BLaER1 treated with 17β-estradiol and CSF1 and Interleukin-3, amounts not matched to agents 10 nM and 100 nM (cell line): ENCODE measurements around the gene FOXRED1.
A peak's percentile ranks its signal among the peaks of the same experiment; 100 is the strongest.
"Not testable (repeated sequence)": the region's sequence is repeated elsewhere in the genome, so short reads cannot be mapped to it uniquely, and the experiment has no call there.

Source experiments
- H3K27ac ChIP-seq, 11 experiments: shearing (Covaris generic); formaldehyde crosslinking; 2 replicates each; pipeline ENCODE4 v1.8.1; 2022
- H3K27me3 ChIP-seq, 11 experiments: shearing (Covaris generic); formaldehyde crosslinking; 2 replicates each; pipeline ENCODE4 v1.8.1; 2022
- H3K36me3 ChIP-seq, 11 experiments: shearing (Covaris generic); formaldehyde crosslinking; 2 replicates each; pipeline ENCODE4 v1.8.1; 2022
- H3K4me1 ChIP-seq, 10 experiments: shearing (Covaris generic); formaldehyde crosslinking; 2 replicates each; pipeline ENCODE4 v1.8.1; 2022
- H3K4me2 ChIP-seq, 11 experiments: shearing (Covaris generic); formaldehyde crosslinking; 2 replicates each; pipeline ENCODE4 v1.8.1; 2022
- H3K4me3 ChIP-seq, 10 experiments: shearing (Covaris generic); formaldehyde crosslinking; 2 replicates each; pipeline ENCODE4 v1.8.1; 2022
- H3K9ac ChIP-seq, 11 experiments: shearing (Covaris generic); formaldehyde crosslinking; 2 replicates each; pipeline ENCODE4 v1.8.1; 2022
- H3K9me3 ChIP-seq, 11 experiments: shearing (Covaris generic); formaldehyde crosslinking; replicated peaks in 1 of 11; 2 replicates each; pipeline ENCODE4 v1.8.1; 2022
- H4K20me1 ChIP-seq, 11 experiments: shearing (Covaris generic); formaldehyde crosslinking; 2 replicates each; pipeline ENCODE4 v1.8.1; 2022
- Cebpa-rat ChIP-seq, 11 experiments: shearing (Covaris generic); IDR thresholded peaks; 2 replicates each; pipeline ENCODE4 v1.8.1; 2022

FOXRED1 gene

GRCh38 chr11:126303623-126304456 is 34.9 kb downstream of the FOXRED1 start, which contains the start of gene DCPS:
DCPS (plus strand) TSS chr11:126304060; CDS start chr11:126304081, 21 bp downstream.
- peak within 1 kb of the TSS; percentile 87 to 95 (median 93) for H3K9ac ChIP-seq
- peaks cover 0 to 4% (median 0%) of the 10 kb centered on the region in 11 experiments; a peak in 3 of 22 replicates for H4K20me1 ChIP-seq
- peaks cover 5 to 42% (median 15%) of the 10 kb centered on the region in 11 experiments; a peak in 17 of 22 replicates for H3K36me3 ChIP-seq
- H3K27ac ChIP-seq = peak within 1 kb of the TSS; percentile 85 to 95 (median 92)
- peak within 1 kb of the TSS; percentile 82 to 95 (median 90) for H3K4me2 ChIP-seq
- H3K27me3 ChIP-seq = no peaks in the 10 kb centered on the region
- peaks cover 17 to 41% (median 32%) of the 10 kb centered on the region in 10 experiments for H3K4me1 ChIP-seq
- H3K9me3 ChIP-seq = no peaks in the 10 kb centered on the region
- peak within 1 kb of the TSS; percentile 61 to 77 (median 70) for H3K4me3 ChIP-seq
- TF ChIP-seq Cebpa-rat (IDR thresholded peaks at IDR 0.05) = no peak

- Histone ChIP-seq H3K9ac (peak overlapping the region; percentile 87 to 95 (median 93)), H3K27me3 (no peaks in the 10 kb centered on the region), H3K4me2 (peak overlapping the region; percentile 82 to 95 (median 90)), H3K36me3 (peaks cover 5 to 44% (median 18%) of the 10 kb centered on the region in 11 experiments; a peak in 15 of 22 replicates), H4K20me1 (peaks cover 0 to 4% (median 0%) of the 10 kb centered on the region in 11 experiments; a peak in 3 of 22 replicates), H3K9me3 (no peaks in the 10 kb centered on the region), H3K27ac (peak overlapping the region; percentile 85 to 95 (median 92); a peak in 21 of 22 replicates), H3K4me3 (peak overlapping the region; percentile 61 to 77 (median 70)), H3K4me1 (peaks cover 17 to 41% (median 32%) of the 10 kb centered on the region in 10 experiments)
- no peak for TF ChIP-seq Cebpa-rat (IDR thresholded peaks at IDR 0.05)
These were observed 35.6 kb downstream of the FOXRED1 start for GRCh38 chr11:126304457-126305075.

- Histone ChIP-seq H3K4me1 (peaks cover 19 to 46% (median 33%) of the 10 kb centered on the region in 10 experiments), H3K4me3 (no peak overlapping the region), H3K36me3 (peaks cover 0 to 41% (median 19%) of the 10 kb centered on the region in 11 experiments; a peak in 16 of 22 replicates), H4K20me1 (peaks cover 0 to 8% (median 2%) of the 10 kb centered on the region in 11 experiments; a peak in 10 of 22 replicates), H3K4me2 (peak overlapping the region in 6 of 11 experiments; percentile 7 to 86 (median 47); a peak in 4 of 22 replicates), H3K27ac (no peak overlapping the region), H3K27me3 (no peaks in the 10 kb centered on the region), H3K9ac (no peak overlapping the region), H3K9me3 (no peaks in the 10 kb centered on the region)
- no peak for TF ChIP-seq Cebpa-rat (IDR thresholded peaks at IDR 0.05)
These were observed 36.7 kb downstream of the FOXRED1 start for GRCh38 chr11:126305699-126306098.

GRCh38 chr11:126307706-126308105 is 38.8 kb downstream of the FOXRED1 start:
- TF ChIP-seq Cebpa-rat (IDR thresholded peaks at IDR 0.05) = no peak

GRCh38 chr11:126308271-126308671 is 39.3 kb downstream of the FOXRED1 start:
- Histone ChIP-seq H3K4me1 (peaks cover 26 to 48% (median 38%) of the 10 kb centered on the region in 10 experiments), H4K20me1 (peaks cover 0 to 14% (median 8%) of the 10 kb centered on the region in 11 experiments; a peak in 10 of 22 replicates), H3K27ac (no peak overlapping the region), H3K27me3 (no peaks in the 10 kb centered on the region), H3K9ac (no peak overlapping the region), H3K36me3 (peaks cover 4 to 56% (median 39%) of the 10 kb centered on the region in 11 experiments; a peak in 18 of 22 replicates), H3K4me3 (no peak overlapping the region), H3K9me3 (no peaks in the 10 kb centered on the region), H3K4me2 (0 out of 22 replicates have a peak overlapping the region, but pooled peaks of 1 of the 11 experiments have one; percentile 8)
- no peak for TF ChIP-seq Cebpa-rat (IDR thresholded peaks at IDR 0.05)

More at GRCh38 chr11:126307706-126308105, 38.8 kb downstream of the FOXRED1 start:
- no peaks in the 10 kb centered on the region for H3K27me3 ChIP-seq
- H3K27ac ChIP-seq = no peak overlapping the region
- no peak overlapping the region for H3K9ac ChIP-seq
- 0 out of 22 replicates have a peak overlapping the region, but pooled peaks of 2 of the 11 experiments have one; percentile 3 to 8 for H3K4me2 ChIP-seq
- H4K20me1 ChIP-seq = peaks cover 0 to 14% (median 8%) of the 10 kb centered on the region in 11 experiments; a peak in 10 of 22 replicates
- no peak overlapping the region for H3K4me3 ChIP-seq
- peaks cover 32 to 54% (median 43%) of the 10 kb centered on the region in 10 experiments for H3K4me1 ChIP-seq
- no peaks in the 10 kb centered on the region for H3K9me3 ChIP-seq
- H3K36me3 ChIP-seq = peaks cover 4 to 51% (median 33%) of the 10 kb centered on the region in 11 experiments; a peak in 17 of 22 replicates

GRCh38 chr11:126308771-126309170 is 39.8 kb downstream of the FOXRED1 start:
- H3K4me2 ChIP-seq, H3K4me3 ChIP-seq, H3K9ac ChIP-seq, H3K27ac ChIP-seq, H3K27me3 ChIP-seq, H3K9me3 ChIP-seq: not testable (repeated sequence)
- peaks cover 24 to 46% (median 37%) of the 10 kb centered on the region in 10 experiments for H3K4me1 ChIP-seq
- H4K20me1 ChIP-seq = peaks cover 0 to 14% (median 8%) of the 10 kb centered on the region in 11 experiments; a peak in 10 of 22 replicates
- H3K36me3 ChIP-seq = peaks cover 8 to 60% (median 44%) of the 10 kb centered on the region in 11 experiments; a peak in 20 of 22 replicates

GRCh38 chr11:126310200-126310991 is 41.4 kb downstream of the FOXRED1 start:
- H3K4me2 ChIP-seq = peak overlapping the region in 3 of 11 experiments; percentile 1 to 18 (median 12); a peak in 4 of 22 replicates
- no peak overlapping the region for H3K27ac ChIP-seq
- peaks cover 15 to 35% (median 27%) of the 10 kb centered on the region in 10 experiments; a peak in 17 of 20 replicates for H3K4me1 ChIP-seq
- TF ChIP-seq Cebpa-rat (IDR thresholded peaks at IDR 0.05) = no peak
- peaks cover 17 to 76% (median 59%) of the 10 kb centered on the region in 11 experiments; a peak in 20 of 22 replicates for H3K36me3 ChIP-seq
- H3K9me3 ChIP-seq = peaks cover 0 to 4% (median 0%) of the 10 kb centered on the region in 11 experiments; a peak in 2 of 22 replicates
- peaks cover 0 to 14% (median 8%) of the 10 kb centered on the region in 11 experiments; a peak in 10 of 22 replicates for H4K20me1 ChIP-seq
- no peaks in the 10 kb centered on the region for H3K27me3 ChIP-seq
- H3K4me3 ChIP-seq = no peak overlapping the region
- no peak overlapping the region for H3K9ac ChIP-seq

- H4K20me1 ChIP-seq = peaks cover 0 to 14% (median 8%) of the 10 kb centered on the region in 11 experiments; a peak in 10 of 22 replicates
- no peak overlapping the region for H3K27ac ChIP-seq
- peaks cover 15 to 30% (median 24%) of the 10 kb centered on the region in 10 experiments; a peak in 18 of 20 replicates for H3K4me1 ChIP-seq
- TF ChIP-seq Cebpa-rat (IDR thresholded peaks at IDR 0.05) = no peak
- no peaks in the 10 kb centered on the region for H3K27me3 ChIP-seq
- no peak overlapping the region for H3K9ac ChIP-seq
- H3K9me3 ChIP-seq = peaks cover 0 to 8% (median 0%) of the 10 kb centered on the region in 11 experiments; a peak in 2 of 22 replicates
- peak overlapping the region in 3 of 11 experiments; percentile 1 to 18 (median 12); a peak in 5 of 22 replicates for H3K4me2 ChIP-seq
- no peak overlapping the region for H3K4me3 ChIP-seq
- peaks cover 17 to 81% (median 59%) of the 10 kb centered on the region in 11 experiments; a peak in 20 of 22 replicates for H3K36me3 ChIP-seq
These were observed 42.0 kb downstream of the FOXRED1 start for GRCh38 chr11:126310992-126311310.
